Nephron (organoid): ENCODE results near the gene HSPA12B.
"Not testable (repeated sequence)": the region's sequence is repeated elsewhere in the genome, so short reads cannot be mapped to it uniquely, and the experiment has no call there.

Source experiments
- H3K27ac Mint-ChIP-seq, 3 experiments: 2 replicates each; pipeline ENCODE4 v1.8.0; 2020; ENCODE audit warnings: mixed read lengths in 3 of 3, mild to moderate bottlenecking in 2 of 3, moderate library complexity in 1 of 3
- H3K27me3 Mint-ChIP-seq: 2 replicates; pipeline ENCODE4 v1.8.0; 2021; ENCODE audit warnings: low read depth, mild to moderate bottlenecking, moderate library complexity, mixed read lengths
- H3K36me3 Mint-ChIP-seq: 2 replicates; pipeline ENCODE4 v1.8.0; 2020; ENCODE audit warnings: low read depth, mixed read lengths
- H3K4me1 Mint-ChIP-seq: 2 replicates; pipeline ENCODE4 v1.8.0; 2020; ENCODE audit warnings: mixed read lengths
- H3K4me3 Mint-ChIP-seq, 3 experiments: 2 replicates each; pipeline ENCODE4 v1.8.0; 2020; ENCODE audit warnings: mild to moderate bottlenecking in 3 of 3, mixed read lengths in 3 of 3, moderate library complexity in 2 of 3
- H3K9me3 Mint-ChIP-seq: 2 replicates; pipeline ENCODE4 v1.8.0; 2020; ENCODE audit warnings: mixed read lengths
- CTCF ChIP-seq, 3 experiments: fragments of 200-600 bp; sonication (generic); IDR thresholded peaks; one replicate each; pipeline ENCODE4 v1.5.0; 2021; ENCODE audit warnings: antibody characterized with exemption in 3 of 3; ENCODE audit not compliant: unreplicated experiment in 3 of 3

The HSPA12B gene

GRCh38 chr20:3787324-3788014 is 55.0 kb downstream of the HSPA12B start:
- peak overlapping the region; percentile 76 to 87 (median 84) for H3K4me3 Mint-ChIP-seq
- H3K4me1 Mint-ChIP-seq: peaks cover 29% of the 10 kb centered on the region
- peaks cover 4% of the 10 kb centered on the region for H3K36me3 Mint-ChIP-seq
- no peaks in the 10 kb centered on the region for H3K9me3 Mint-ChIP-seq
- peaks cover 3% of the 10 kb centered on the region for H3K27me3 Mint-ChIP-seq
- peak overlapping the region; percentile 26 to 66 (median 29) for H3K27ac Mint-ChIP-seq
- no peak for TF ChIP-seq CTCF (IDR thresholded peaks at IDR 0.05; ENCODE audit: unreplicated experiment in 3 of 3)

- H3K27ac Mint-ChIP-seq: peak overlapping the region in 2 of 3 experiments; percentile 2 to 15
- no peaks in the 10 kb centered on the region for H3K9me3 Mint-ChIP-seq
- peaks cover 4% of the 10 kb centered on the region for H3K27me3 Mint-ChIP-seq
- H3K36me3 Mint-ChIP-seq: peaks cover 4% of the 10 kb centered on the region
- peak overlapping the region; percentile 52 to 78 (median 71) for H3K4me3 Mint-ChIP-seq
- peaks cover 24% of the 10 kb centered on the region for H3K4me1 Mint-ChIP-seq
- no peak for TF ChIP-seq CTCF (IDR thresholded peaks at IDR 0.05; ENCODE audit: unreplicated experiment in 3 of 3)
Measured at GRCh38 chr20:3788685-3789155, 56.2 kb downstream of the HSPA12B start.

- peak overlapping the region in 2 of 3 experiments; percentile 2 to 15 for H3K27ac Mint-ChIP-seq
- H3K4me1 Mint-ChIP-seq: peaks cover 23% of the 10 kb centered on the region
- not testable (repeated sequence) for H3K27me3 Mint-ChIP-seq, H3K36me3 Mint-ChIP-seq, H3K9me3 Mint-ChIP-seq
- H3K4me3 Mint-ChIP-seq: peak overlapping the region; percentile 52 to 78 (median 71)
Measured at GRCh38 chr20:3789201-3789600, 56.7 kb downstream of the HSPA12B start.

GRCh38 chr20:3794168-3794567 is 61.7 kb downstream of the HSPA12B start:
- H3K9me3 Mint-ChIP-seq, H3K27ac Mint-ChIP-seq, H3K27me3 Mint-ChIP-seq, H3K36me3 Mint-ChIP-seq: not testable (repeated sequence)
- Mint-ChIP-seq H3K4me3 (peak overlapping the region; percentile 41 to 57 (median 56)), H3K4me1 (peaks cover 34% of the 10 kb centered on the region)

- TF ChIP-seq CTCF (IDR thresholded peaks at IDR 0.05; ENCODE audit: unreplicated experiment in 3 of 3): no peak
- peak overlapping the region; percentile 87 to 92 (median 88) for H3K4me3 Mint-ChIP-seq
- peak overlapping the region in 2 of 3 experiments; percentile 88 to 95 for H3K27ac Mint-ChIP-seq
- no peaks in the 10 kb centered on the region for H3K36me3 Mint-ChIP-seq
- H3K9me3 Mint-ChIP-seq: no peaks in the 10 kb centered on the region
- H3K4me1 Mint-ChIP-seq: peaks cover 41% of the 10 kb centered on the region
- H3K27me3 Mint-ChIP-seq: peaks cover 4% of the 10 kb centered on the region
Measured at GRCh38 chr20:3794701-3795420, 62.4 kb downstream of the HSPA12B start.

- Mint-ChIP-seq H3K4me1 (peaks cover 49% of the 10 kb centered on the region), H3K27ac (peak within 1 kb of the TSS; percentile 97 to 99 (median 98)), H3K4me3 (peak within 1 kb of the TSS; percentile 87 to 92 (median 88)), H3K9me3 (no peaks in the 10 kb centered on the region), H3K36me3 (no peaks in the 10 kb centered on the region), H3K27me3 (peaks cover 4% of the 10 kb centered on the region)
- TF ChIP-seq CTCF (IDR thresholded peaks at IDR 0.05; ENCODE audit: unreplicated experiment in 3 of 3): peak in 2 of 3 experiments; percentile 37 to 41
Measured at GRCh38 chr20:3795511-3796468, 63.3 kb downstream of the HSPA12B start, which contains the start of gene CDC25B. TSS of gene CDC25B (plus strand) at chr20:3796310. CDS start at chr20:3796532, 222 bp downstream.
